T1000 (cell line): Measurements from ENCODE around the gene PRCD.

Source experiments
- DNase-seq: peaks from one replicate; lab custom pipeline; 2025; ENCODE audit warnings: mixed read lengths; lab: John Stamatoyannopoulos, UW

Gene PRCD, protein sequence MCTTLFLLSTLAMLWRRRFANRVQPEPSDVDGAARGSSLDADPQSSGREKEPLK

DNA sequence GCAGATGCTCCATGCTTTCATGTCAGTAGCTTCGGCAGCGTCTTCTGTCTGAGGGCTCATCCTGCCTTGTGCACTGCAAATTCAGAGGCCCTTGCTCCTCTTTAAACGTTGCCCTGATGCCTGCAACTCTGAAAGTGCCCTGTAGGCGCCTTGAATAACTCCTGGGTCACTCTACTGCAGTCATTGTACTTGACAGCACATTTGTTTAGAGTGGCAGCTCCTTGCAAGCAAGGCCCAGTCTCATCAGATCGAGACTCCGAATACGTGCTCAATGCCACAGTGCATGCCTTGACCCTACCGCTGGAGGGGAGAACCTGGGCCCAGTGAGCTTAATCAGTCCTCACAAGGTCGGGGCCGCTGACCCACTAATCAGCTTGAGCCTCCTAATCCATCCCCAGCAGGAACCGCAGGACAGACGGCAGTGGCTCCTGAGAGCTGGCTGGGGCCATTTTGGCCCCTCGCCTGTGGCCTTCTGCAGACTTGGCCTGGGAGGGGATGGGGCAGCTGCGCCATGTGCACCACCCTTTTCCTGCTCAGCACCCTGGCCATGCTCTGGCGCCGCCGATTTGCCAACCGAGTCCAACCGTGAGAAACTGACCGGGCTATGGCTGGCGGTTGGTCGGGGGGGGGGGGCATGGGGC, at the start of gene PRCD:
PRCD (plus strand) TSS at position 414 of the 641 bp plus-strand sequence; CDS start at position 512, 98 bp downstream.
- DNase-seq, result no peak

DNA sequence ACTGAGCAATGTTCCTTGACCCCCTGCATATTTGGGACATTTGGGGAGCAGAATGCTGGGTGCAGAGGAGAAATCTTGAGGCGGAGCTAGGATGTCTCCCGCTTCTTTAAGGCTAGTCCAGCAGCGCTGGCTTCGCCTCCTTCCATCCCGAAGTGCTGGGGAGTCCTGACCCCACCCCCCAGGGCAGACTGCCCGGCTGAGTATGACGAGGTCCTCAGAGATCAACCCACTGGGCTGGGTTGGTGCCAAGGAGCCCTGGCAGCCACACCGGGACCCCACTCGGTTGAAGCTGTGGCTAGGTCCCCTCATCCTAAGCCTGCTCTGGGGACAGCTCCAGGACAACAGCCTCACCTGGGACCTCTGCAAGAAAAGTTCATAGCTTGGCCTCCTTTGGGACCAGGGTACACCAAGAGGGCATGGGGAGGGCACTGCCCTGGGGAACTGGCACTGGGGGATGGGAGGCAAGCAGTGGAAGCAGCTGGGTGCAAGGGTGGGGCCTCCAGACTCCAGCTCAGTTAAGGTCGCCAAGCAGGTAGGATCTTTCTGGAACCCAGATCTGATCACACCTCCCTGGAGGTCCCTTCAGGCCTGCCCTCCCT, 49.6 kb upstream of the PRCD start:
- no peak for DNase-seq

DNA sequence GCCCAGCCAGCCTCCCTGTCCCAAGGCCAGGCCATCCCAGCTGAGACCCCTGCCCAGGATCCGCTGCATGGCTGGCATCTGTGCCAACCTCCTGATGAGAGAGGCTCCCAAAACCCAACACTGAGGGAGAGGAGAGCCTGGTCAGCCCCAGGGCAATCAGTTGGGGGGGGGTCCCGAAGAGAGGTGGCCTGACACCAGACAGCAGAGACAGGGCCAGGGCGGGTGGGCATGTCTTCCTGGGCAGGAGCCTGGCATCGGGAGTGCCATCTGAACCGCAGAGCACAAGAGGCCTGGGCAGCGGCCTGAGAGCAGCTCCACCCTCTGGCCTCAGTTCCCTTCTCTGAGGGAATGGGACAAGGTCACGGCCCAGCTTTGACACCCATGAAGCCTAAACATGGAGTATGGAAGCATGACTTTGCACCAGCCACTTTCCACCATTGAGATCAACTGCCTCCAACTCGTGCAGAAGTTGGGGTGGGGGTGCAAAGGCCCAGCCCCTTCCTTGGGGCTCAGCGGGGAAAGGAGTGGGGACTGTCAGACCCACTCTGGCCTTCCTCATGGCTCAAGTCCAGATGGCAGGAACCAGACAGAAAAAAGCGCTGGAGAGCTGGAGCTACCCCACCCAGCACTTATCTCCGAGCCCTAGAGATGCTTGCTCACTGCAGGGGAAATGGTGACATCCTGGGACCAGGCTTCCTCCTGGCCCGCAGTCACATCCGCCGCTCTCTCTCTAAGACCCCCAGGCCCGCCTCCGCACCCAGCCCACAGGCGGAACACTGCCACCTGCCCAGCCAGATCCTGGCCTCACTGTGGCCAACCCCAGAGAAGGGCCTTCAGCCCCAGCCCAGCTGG, 48.3 kb upstream of the PRCD start:
- no peak for DNase-seq

DNA sequence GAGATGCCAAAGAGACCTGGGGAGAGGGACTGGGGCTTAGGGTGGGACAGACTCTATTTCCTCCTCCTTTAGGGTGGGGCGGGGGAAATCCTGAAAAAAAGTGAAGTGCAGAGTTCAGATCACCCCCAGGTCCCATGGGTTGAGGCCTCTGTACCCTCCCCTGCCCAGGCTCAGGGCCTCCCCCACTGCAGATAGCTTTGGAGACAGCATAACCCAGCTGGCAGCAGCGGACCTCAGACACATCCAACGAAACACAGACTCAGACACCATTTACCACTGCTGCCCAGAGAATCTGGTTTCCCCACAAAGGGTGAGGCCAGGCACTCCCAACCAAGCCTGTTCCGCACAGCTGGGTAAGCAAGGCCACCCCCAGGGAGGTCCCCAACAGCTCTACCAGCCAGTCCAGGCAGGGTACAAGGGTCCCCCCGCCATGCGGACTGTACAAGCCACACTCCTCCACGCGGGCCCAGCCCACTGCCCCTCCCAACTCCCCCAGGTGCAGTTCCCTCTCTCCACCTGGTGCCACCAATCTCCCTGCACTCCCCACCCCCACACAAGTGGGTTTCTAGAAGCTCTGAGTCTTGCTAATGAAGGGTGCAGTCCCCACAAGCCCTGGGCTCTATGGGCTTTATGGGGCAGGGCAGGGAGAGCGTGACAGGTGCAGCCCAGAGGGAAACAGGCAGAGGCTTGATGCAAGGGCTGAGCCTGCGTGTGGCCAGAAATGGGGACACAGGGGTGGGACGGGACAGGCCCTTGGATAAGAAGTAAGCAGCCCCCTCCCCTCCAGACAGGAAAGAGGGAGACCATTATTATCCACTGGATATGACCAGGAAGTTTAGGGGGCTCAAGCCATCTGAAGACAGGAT, 47.5 kb upstream of the PRCD start:
- DNase-seq, result no peak

DNA sequence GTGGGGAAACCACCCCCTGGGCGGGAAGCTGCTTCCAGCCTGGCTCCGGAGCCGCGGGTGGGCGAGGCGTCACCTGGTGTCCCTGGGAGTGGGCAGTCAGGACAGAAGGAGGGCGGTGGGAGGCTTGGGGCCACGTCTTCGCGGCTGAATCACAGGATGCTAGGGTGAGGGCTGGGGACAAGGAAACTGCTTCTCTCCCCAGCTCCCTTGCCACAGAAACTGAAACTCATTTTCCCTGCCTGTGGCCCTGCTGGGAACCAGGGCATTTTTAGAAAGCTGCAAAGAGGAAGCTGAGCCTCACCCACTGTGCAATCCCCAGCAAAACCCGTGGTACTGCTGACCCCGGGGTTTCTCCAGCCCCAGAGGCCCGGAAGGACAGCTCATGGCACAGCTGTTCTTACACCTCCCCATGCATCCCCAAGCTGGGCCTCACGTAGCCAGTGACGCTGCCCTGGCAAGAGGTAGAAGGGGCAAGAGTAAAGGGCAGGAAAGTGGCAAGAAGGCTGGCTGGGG, 46.8 kb upstream of the PRCD start:
- DNase-seq, result peak; percentile 44

DNA sequence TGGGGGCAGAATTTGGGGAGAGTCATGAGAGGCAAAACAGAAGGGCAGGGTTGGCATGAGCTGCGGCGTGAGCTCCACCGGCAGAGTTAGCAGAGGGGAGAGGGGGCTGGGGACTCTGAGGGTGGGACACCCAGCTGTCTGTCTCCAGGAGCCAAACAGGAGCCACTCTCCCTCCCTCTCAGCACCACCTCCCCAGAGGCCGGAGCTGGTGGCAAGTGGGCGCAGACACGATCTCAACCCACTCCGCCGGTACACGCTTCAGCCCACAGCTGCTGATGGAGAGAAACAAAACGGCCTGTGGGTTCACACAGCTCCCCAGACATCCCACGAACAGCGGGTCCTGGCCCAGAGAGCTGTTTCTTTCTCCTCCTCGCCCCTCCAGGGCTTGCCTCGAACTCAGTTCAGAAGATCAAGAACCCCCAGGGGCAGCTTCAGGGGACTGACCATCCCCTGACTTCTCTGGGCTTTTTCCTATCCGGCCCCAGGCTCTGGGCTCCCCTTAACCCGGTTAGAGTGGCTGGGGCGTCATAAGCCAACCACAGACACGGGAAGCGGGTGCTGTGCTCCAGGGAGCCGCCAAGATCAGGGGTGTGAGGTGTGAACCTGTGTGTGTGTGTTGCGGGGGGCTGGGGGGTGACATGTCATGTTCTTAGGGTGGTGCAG, 46.2 kb upstream of the PRCD start:
- no peak for DNase-seq

DNA sequence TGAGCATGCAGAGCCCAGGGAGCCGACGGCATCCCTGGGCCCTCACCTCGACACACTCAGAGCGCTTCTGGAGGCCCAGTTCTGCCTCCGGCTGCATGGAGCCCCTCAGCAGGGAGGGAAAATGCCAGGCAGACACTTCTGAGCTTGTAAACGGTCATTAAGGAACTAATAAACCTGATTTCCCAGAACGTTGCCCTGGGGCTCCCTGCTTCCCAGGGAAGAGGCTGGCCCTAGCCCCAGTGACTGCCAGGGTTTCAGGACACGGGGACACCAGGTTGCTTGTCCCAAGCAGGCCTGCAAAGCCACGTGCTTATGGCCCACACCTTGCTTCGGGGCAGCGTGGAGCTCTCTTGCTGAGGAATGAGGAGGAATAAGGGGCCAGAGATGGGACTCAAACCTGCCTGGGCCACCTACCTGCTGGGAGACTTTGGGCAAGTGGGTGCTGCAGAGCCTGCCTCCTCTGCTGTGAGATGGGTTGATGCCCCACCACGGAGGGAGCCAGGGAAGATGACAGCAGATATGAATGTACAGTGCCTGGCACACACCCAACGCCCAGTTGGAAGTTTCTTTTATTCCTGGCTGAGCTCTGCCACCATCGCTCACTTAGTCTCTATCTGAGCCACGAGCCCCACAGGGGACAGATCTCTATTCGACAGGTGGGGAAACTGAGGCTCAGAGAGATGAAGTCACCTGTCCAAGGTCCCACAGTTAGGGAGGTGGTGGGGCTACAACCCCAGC, 44.0 kb upstream of the PRCD start:
- DNase-seq, result no peak

DNA sequence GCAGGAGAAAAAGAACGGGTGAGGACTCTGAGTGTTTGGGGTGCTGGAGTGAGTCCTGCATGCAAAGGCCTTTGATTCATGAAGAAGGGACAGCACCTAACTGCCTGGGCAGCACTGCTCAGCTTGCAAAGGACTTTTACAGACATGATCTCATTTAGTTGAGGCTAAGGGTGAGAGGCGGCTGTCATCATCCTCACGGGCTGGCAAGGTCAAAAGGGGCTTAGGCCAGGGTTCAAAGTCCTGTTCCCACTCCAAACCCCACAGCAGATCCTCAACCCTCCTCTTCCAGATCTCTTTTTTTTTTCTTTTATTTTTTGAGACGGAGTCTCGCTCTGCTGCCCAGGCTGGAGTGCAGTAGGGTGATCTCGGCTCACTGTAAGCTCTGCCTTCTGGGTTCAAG, 43.4 kb upstream of the PRCD start:
- DNase-seq, result no peak

DNA sequence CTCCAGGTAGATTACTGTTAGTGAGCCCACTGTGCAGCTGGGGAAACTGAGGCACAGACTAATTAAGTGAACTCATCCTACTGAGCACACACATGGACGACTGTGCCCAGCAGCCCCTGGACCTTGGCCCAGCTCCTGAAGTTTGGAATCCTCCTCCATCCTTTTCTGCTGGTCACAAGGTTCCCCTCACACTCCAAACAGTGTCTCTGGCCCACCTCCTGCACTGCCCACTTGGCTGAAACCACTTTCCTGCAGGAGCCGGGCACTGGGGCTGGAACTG, 42.2 kb upstream of the PRCD start:
- no peak for DNase-seq

DNA sequence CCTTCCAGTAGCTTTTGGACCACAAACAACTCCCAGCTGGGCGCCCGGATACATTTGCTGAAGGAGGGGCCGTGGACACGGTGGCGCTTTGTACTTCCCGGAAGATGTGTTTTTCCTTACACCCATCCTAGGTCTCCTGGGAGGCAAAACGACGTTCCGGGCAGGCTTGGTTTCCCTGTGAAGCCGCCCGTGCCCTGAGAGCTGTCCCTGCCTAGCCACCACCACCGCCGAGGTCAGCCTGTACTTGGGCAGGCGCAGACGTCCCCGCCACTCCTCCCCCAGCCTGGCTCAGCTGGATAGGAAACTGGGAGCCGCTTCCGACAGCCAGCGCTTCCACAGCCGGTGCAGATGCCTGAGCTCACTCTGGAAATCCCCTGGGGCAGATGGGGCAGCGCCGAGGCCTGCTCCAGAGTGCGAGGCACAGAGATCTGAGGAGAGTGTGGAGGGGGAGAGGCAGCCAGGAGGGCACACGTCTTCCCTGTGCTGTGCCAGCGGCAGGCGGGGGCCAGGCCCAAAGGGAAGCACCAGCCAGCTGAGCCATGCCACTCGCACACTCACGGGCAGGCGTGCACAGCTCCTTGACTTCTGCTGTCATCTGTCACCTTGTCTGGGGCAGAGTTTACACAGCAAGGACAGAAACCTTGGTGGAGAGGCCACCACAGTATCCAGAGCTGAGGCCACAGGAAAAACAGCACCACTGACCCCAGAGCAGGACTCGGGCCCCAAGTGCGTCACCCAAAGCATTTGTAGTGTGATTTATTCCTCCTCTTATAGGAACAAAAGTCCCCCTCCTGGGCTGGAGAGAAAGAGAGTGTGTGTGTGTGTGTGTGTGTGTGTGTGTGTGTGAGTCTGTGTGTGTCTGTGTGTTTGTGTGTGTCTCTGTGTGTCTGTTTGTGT, 41.6 kb upstream of the PRCD start:
- peak; percentile 76 for DNase-seq

DNA sequence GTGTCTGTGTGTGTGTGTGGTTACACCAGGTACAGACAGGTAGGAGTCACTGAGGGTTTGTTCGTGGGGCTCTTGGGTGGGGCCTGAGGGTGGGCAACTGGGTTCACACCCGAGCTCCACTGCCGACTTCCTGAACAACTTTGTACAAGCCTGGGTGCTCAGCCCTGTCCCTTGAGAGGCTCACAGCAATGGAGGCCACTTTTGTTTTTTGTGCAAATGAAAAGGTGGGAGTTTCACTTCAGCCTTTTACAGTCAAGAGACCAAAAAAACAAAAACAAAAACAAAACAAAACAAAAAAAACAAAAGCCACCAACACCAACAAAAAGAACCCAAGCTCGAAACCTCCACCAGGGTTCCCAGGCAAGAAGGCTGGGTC, 41.0 kb upstream of the PRCD start:
- no peak for DNase-seq

DNA sequence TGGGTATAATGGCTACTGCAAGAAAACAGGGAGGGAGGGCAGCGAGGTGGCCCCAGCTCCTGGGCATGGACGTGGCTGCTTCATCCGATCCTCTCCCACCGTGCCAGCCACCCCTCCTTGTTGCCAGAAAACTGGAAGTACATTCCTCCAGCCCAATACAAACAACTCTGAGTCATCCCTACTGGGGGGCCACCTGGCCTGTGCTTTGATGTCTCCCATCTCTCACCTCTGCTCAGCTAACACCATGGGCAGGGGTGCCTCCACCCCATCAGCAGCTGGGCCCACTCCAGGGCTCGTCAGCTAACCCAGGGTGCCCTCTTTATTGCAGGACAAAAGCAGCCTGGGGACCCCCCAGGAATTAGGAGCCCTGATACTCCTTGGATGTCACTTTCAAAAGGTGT, 40.6 kb upstream of the PRCD start:
- no peak for DNase-seq

DNA sequence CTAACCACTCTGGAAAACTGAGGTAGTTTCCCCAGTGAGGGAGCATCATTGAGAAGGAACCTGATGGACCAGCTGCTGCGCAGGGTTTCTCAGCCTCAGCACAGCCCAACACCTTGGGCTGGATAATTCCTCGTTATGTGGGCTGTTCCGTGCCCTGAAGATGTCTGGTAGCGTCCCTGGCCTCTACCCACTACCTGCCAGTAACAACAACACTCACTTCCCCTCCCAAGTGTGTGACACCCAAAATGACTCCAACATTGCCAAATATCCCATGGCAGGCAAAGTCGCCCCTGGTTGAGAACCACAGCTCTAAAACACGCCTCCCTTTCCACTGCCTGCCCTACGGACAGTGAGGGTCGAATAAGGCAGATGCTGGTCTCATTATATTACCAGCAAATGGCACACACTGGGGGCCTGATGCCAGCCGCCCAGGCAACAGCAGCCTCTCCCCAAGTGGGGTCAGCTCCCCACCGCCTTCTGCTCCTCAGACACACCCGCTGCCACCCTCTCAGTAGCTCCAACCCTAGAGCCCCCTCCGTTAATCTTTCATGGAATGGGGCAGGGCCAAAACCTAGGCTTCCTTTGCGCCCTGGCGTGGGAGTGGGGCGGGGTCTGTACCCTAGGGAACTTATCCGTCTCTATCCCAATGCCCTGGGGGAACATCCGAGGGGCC, 39.6 kb upstream of the PRCD start:
- DNase-seq, result no peak

DNA sequence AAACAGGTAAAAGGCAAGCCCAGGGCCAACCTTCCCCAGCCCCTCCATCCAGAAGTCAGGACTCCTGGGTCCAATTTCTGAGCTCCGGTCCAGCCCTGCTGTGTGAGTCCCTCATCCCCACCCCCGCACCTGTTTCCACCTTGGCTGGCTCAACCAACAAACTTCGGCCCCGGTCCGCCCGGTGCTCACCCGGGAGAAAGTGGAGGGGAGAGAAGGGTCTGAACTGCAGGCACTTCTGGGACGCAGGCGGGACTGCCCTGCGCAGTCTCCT, 39.2 kb upstream of the PRCD start:
- DNase-seq, result no peak

DNA sequence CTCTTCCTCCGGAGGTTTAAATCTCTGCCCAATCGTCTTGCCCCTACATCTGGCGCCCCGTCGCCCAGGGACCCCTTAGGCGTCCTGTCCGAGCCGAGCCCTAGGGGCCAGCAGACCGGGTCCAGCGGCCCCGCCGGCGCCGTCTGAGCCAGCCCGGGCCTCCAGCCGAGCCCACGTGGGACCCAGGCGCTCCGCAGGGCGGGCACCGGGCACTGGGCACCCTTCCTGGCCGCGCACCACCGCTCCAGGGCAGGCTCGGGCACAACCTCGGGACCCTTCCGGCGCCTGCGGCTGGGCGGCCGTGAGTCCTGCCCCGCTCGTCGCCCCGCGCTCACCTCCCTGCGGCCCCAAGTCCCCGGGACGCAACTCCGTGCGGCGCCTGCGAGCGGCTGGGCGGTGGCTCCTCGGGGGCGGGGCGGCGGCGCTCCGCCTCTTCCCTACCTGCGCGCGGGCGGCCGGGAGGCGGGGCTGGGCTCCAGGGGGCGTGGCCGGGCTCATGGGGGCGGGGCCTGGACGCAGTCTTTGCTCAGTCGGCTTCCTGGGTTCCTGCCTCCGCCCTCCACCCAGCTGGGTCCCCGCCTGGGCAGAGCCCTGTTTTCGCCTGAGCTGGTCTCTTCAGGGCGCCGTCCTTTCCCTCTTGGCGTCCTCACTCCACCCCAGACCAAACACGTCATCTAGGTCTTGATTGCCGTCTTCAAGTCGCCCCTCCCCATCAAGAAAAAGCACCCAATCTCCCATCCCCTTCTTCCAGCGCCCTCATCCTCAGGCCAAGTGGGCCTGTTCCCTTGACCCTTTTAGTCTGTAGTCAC, 38.6 kb upstream of the PRCD start, which contains the start of gene RHBDF2:
RHBDF2 (minus strand) TSS at position 406 of the 809 bp plus-strand sequence. CDS start 19,899 bp downstream, outside the sequence.
- DNase-seq, result peak; percentile 23

DNA sequence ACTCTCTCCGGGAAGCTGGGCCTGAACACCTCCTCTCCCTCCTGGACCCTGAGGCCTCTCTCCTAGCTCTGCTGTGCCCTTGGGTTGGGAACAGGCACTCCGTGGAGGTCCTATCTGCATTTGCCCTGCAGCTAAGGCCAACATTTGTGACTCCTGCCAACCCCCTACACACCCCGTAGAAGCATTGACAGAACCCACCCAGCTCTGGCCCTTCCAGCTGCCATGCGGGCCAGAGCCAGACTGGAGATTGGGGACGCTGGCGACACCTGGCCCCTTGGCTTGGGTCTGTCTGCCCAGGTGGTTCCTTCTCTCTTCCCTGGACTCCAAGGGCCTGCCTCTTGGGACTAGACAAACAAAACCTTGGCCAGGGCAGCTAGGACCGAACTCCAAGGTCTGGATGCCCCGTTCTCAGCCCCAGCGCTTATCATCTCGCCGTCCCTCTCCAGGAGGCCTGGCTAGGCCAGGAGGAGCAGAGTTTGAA, 38.0 kb upstream of the PRCD start:
- DNase-seq, result no peak

DNA sequence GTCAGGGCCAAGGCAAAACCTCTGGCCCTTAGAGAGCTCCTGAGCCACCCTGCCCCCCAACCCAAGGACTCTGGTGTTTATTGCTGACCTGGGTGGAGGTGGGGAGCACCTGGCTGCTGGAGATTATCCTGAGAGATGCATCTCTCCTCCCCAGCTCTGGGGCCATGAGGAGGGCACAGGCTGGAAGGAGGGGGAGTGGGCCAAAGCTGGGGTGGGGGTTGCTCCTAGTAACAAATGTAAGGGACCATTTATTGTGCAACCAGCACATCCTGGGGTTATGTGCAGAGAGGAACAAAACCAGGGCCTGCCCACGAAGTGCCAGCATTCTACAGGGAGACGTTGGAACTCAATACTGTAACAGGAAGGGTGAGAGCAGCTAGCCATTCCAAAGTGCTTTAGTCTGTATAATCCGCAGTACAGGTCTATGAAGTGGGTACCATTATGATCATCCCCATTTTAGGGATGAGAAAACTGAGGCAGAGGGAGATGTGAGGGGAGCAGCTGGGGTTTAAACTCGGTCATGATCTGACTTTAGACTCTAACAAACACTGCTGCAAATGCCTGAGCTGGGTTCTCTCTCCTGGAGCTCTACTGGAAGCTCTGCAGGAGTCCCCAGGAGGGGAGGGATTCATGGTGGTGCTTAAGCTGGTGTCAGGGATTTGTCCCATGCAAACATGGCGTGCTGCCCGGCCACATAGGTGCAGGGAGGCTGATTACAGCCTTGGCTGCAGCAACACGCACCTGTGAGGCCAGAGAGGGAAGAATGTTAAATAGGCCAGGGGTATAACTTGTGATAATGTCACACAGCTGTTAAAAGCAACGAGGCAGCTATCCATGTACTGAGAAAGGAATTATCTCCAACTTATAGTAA, 37.3 kb upstream of the PRCD start:
- no peak for DNase-seq
